K562 (cell line): ENCODE results near the gene CLCF1. TPM values are rescaled to one million over a fixed set of nuclear protein-coding genes. Genes with fewer than 3 reads are reported as not detected.

ENCODE experiments used
- ARID3A ChIP-seq: IDR thresholded peaks from 2 replicates; pipeline ENCODE4 v1.6.1; 2012; ENCODE audit warnings: low read depth, low read length, improper control_type of control experiment, borderline replicate concordance
- BRCA1 ChIP-seq, 2 experiments: fragments of 450-650 bp in 1 of 2; sonication (generic) in 1 of 2; formaldehyde crosslinking in 1 of 2; IDR thresholded peaks; 2 replicates each; pipeline versions ENCODE4 v1.5.0 to v1.6.1; 2017 to 2020; ENCODE audit warnings: mild to moderate bottlenecking in 1 of 2, missing genetic modification reagents in 1 of 2
- ELF4 ChIP-seq: fragments of 450-650 bp; formaldehyde crosslinking; IDR thresholded peaks from 2 replicates; pipeline ENCODE4 v1.4.0; 2022; ENCODE audit warnings: missing genetic modification characterization
- EP300 ChIP-seq: IDR thresholded peaks from 2 replicates; pipeline ENCODE4 v1.6.1; 2012; ENCODE audit warnings: low read length, improper control_type of control experiment
- EZH2 ChIP-seq: IDR thresholded peaks from 2 replicates; pipeline ENCODE4 v1.6.1; 2012; ENCODE audit warnings: low read depth, mild to moderate bottlenecking, inconsistent platforms, low read length, borderline replicate concordance
- HBP1 ChIP-seq: fragments of 450-650 bp; formaldehyde crosslinking; IDR thresholded peaks from 2 replicates; pipeline ENCODE4 v1.4.0; 2022; ENCODE audit warnings: missing genetic modification characterization
- HDAC8 ChIP-seq: fragments of 450-650 bp; IDR thresholded peaks from 2 replicates; pipeline ENCODE4 v1.6.1; 2016; ENCODE audit warnings: mild to moderate bottlenecking, missing genetic modification characterization, moderate library complexity, missing compliant biosample characterization
- HIVEP1 ChIP-seq: fragments of 250-450 bp; sonication (Bioruptor Pico); IDR thresholded peaks from 2 replicates; pipeline ENCODE4 v1.4.0; 2020; ENCODE audit warnings: mild to moderate bottlenecking
- HLTF ChIP-seq: fragments of 450-650 bp; IDR thresholded peaks from 2 replicates; pipeline ENCODE4 v1.6.1; 2016
- HNRNPUL1 ChIP-seq: fragments of 200-400 bp; formaldehyde crosslinking; IDR thresholded peaks from 2 replicates; pipeline ENCODE4 v1.6.1; 2017; ENCODE audit warnings: low read length
- ID3 ChIP-seq, 2 experiments: fragments of 250-450 bp in 1 of 2; fragments of 450-650 bp in 1 of 2; sonication (Bioruptor Pico) in 1 of 2; IDR thresholded peaks; 2 replicates each; pipeline versions ENCODE4 v1.6.1 to v1.8.0; 2016 to 2021; ENCODE audit warnings: mild to moderate bottlenecking in 2 of 2, moderate library complexity in 2 of 2, missing compliant biosample characterization in 1 of 2, missing genetic modification characterization in 1 of 2
- MTA2 ChIP-seq: fragments of 450-650 bp; IDR thresholded peaks from 2 replicates; pipeline ENCODE4 v1.6.1; 2016; ENCODE audit warnings: low read depth
- PCBP1 ChIP-seq: fragments of 200-400 bp; formaldehyde crosslinking; IDR thresholded peaks from 2 replicates; pipeline ENCODE4 v1.6.1; 2018; ENCODE audit warnings: mild to moderate bottlenecking, low read depth, low read length; ENCODE audit not compliant: poor library complexity, severe bottlenecking
- RBM39 ChIP-seq: fragments of 200-400 bp; formaldehyde crosslinking; optimal IDR thresholded peaks from 2 replicates; pipeline ENCODE3; 2018; ENCODE audit warnings: low read depth, low read length
- SMAD1 ChIP-seq: fragments of 150-350 bp; IDR thresholded peaks from 2 replicates; pipeline ENCODE4 v1.6.1; 2014; ENCODE audit warnings: low read length, low read depth; ENCODE audit not compliant: partially characterized antibody
- SRSF3 ChIP-seq: fragments of 200-400 bp; formaldehyde crosslinking; IDR thresholded peaks from 2 replicates; pipeline ENCODE4 v1.6.1; 2016; ENCODE audit warnings: mild to moderate bottlenecking, low read length, moderate library complexity; ENCODE audit not compliant: insufficient read depth
- TEAD1 ChIP-seq, 2 experiments: fragments of 450-650 bp in 1 of 2; sonication (generic) in 1 of 2; formaldehyde crosslinking; IDR thresholded peaks; 2 replicates each; pipeline versions ENCODE4 v1.4.0 to v1.8.0; 2020 to 2022; ENCODE audit warnings: mild to moderate bottlenecking in 2 of 2, missing genetic modification reagents in 1 of 2
- U2AF1 ChIP-seq: fragments of 200-400 bp; formaldehyde crosslinking; optimal IDR thresholded peaks from 2 replicates; pipeline ENCODE3; 2017; ENCODE audit warnings: mild to moderate bottlenecking, low read depth, low read length, moderate library complexity
- ZC3H8 ChIP-seq: fragments of 450-650 bp; IDR thresholded peaks from 2 replicates; pipeline ENCODE4 v1.6.1; 2017
- ZFP1 ChIP-seq: fragments of 450-650 bp; formaldehyde crosslinking; IDR thresholded peaks from 2 replicates; pipeline ENCODE4 v1.4.0; 2020; ENCODE audit warnings: mild to moderate bottlenecking, mixed read lengths
- ZNF311 ChIP-seq: fragments of 250-450 bp; sonication (Bioruptor Pico); IDR thresholded peaks from 2 replicates; pipeline ENCODE4 v1.4.0; 2020; ENCODE audit warnings: mild to moderate bottlenecking, moderate library complexity
- ZNF324 ChIP-seq: fragments of 250-450 bp; sonication (Bioruptor Pico); IDR thresholded peaks from 2 replicates; pipeline ENCODE4 v1.4.0; 2020; ENCODE audit warnings: mild to moderate bottlenecking
- ZNF57 ChIP-seq: fragments of 450-650 bp; formaldehyde crosslinking; IDR thresholded peaks from 2 replicates; pipeline ENCODE4 v1.4.0; 2020; ENCODE audit warnings: mild to moderate bottlenecking, moderate library complexity
- ZNF79 ChIP-seq: fragments of 250-450 bp; sonication (Bioruptor Pico); IDR thresholded peaks from 2 replicates; pipeline ENCODE4 v1.4.0; 2020; ENCODE audit warnings: low read depth, mild to moderate bottlenecking, moderate library complexity
- polyA plus RNA-seq, 8 experiments: library from polyadenylated mRNA; depleted of rRNA in 4 of 8; stranded (reverse) in 5 of 8; unstranded in 3 of 8; fragments of >200 nt; fragmentation: Nextera tagmentation in 2 of 8; fragmentation: Illumina TruSeq in 1 of 8; extraction: Ambion mirVana in 2 of 8; extraction: Trizol in 1 of 8; gene quantifications; 2 replicates each; pipeline versions ENCODE4 v1.2.1 to v1.2.3, GENCODE V29; 2011 to 2014; ENCODE audit warnings: inconsistent platforms in 1 of 8, missing spikeins in 1 of 8
- total RNA-seq, 7 experiments: library from RNA; depleted of rRNA in 6 of 7; stranded (reverse); fragments of >200 nt in 6 of 7; fragmentation: Illumina TruSeq in 2 of 7; extraction: Trizol in 2 of 7; gene quantifications; 2 replicates each; pipeline versions ENCODE4 v1.2.1 to v1.2.3, GENCODE V29; 2011 to 2021; ENCODE audit warnings: low replicate concordance in 1 of 7
- TF ChIP-seq, protein P1 (sequence below): sonication (generic); formaldehyde crosslinking; IDR thresholded peaks from 2 replicates; pipeline ENCODE4 v1.8.0; 2023; ENCODE audit warnings: mild to moderate bottlenecking, missing genetic modification reagents

The CLCF1 gene
- total and polyA plus RNA-seq, 9 of the 15 experiments (the other 6 are each of a cell fraction or from before 2014, with no cell fraction given), result 0.49 to 5.8 (median 3.0) TPM

DNA sequence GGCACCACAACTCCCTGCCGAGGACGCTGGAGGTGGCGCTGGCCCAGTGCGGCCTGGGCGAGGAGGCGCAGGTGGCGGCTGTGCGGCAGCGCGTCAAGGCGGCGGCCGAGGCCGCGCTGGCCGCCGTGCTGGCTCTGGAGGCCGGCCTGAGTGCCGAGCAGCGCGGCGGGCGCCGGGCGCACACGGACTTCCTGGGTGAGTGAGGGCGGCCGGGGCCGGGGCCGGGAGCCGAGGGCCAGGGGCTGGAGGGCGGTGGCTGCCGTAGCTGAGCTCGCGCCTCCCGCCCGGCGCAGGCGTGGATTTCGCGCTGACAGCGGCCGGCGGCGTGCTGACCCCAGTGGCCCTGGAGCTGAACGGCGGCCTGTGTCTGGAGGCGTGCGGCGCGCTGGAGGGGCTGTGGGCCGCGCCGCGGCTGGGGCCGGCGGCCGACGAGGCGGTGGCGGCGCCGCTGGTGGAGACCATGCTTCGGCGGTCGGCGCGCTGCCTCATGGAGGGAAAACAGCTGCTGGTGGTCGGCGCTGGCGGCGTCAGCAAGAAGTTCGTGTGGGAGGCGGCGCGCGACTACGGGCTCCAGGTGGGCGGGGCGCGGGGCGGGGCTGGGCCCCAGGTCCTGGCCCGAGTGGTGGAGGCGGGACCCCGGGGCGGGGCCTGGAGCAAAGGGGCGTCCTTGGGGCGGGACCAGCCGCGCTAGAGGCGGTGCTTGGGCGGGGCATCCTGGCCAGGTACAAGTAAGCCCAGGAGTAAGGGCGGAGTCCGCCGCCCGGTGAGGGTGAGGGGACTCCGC, 47.4 kb upstream of the CLCF1 start (continued):
- no peak for TF ChIP-seq RBM39
- no peak for TF ChIP-seq TEAD1 (CRISPR knock-in tag; IDR thresholded peaks at IDR 0.05)
- TF ChIP-seq EZH2, result no peak
- TF ChIP-seq ID3 (CRISPR knock-in tag; IDR thresholded peaks at IDR 0.05), result no peak
- peak; percentile 84 for TF ChIP-seq ID3 (tag; IDR thresholded peaks at IDR 0.05)
- TF ChIP-seq SRSF3, result no peak
- TF ChIP-seq ZC3H8, result no peak
- peak; percentile 73; the same call in 1 of the 2 replicates for TF ChIP-seq HDAC8 (tag)
- no peak for TF ChIP-seq ZNF324 (CRISPR knock-in tag)
- no peak for TF ChIP-seq MTA2
- no peak for TF ChIP-seq HIVEP1 (CRISPR knock-in tag)
- TF ChIP-seq SMAD1, result no peak
- no peak for TF ChIP-seq ZNF311 (CRISPR knock-in tag)
- TF ChIP-seq HNRNPUL1, result no peak
- TF ChIP-seq BRCA1 (IDR thresholded peaks at IDR 0.05), result no peak
- TF ChIP-seq BRCA1 (CRISPR knock-in tag; IDR thresholded peaks at IDR 0.05), result no peak
- no peak for TF ChIP-seq EP300
- TF ChIP-seq ZNF79 (CRISPR knock-in tag), result no peak
- no peak for TF ChIP-seq HBP1
- no peak for TF ChIP-seq HLTF
- no peak for TF ChIP-seq PCBP1
- no peak for TF ChIP-seq U2AF1
- TF ChIP-seq ZNF57 (CRISPR knock-in tag), result no peak
- TF ChIP-seq ARID3A, result no peak
- TF ChIP-seq ZFP1 (CRISPR knock-in tag), result no peak
- TF ChIP-seq, protein P1, sequence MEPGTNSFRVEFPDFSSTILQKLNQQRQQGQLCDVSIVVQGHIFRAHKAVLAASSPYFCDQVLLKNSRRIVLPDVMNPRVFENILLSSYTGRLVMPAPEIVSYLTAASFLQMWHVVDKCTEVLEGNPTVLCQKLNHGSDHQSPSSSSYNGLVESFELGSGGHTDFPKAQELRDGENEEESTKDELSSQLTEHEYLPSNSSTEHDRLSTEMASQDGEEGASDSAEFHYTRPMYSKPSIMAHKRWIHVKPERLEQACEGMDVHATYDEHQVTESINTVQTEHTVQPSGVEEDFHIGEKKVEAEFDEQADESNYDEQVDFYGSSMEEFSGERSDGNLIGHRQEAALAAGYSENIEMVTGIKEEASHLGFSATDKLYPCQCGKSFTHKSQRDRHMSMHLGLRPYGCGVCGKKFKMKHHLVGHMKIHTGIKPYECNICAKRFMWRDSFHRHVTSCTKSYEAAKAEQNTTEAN, result no peak
- TF ChIP-seq ELF4, result no peak
